Measurements from ENCODE around the gene OSER1. TPM values are rescaled to one million over a fixed set of nuclear protein-coding genes. Genes with fewer than 3 reads are reported as not detected.
A peak's percentile ranks its signal among the peaks of the same experiment; 100 is the strongest.

Gene OSER1
- total and polyA plus RNA-seq, 9 of the 15 experiments (the other 6 are each of a cell fraction or from before 2014, with no cell fraction given), result 15.5 to 57.3 (median 19.9) TPM

- TF ChIP-seq BACH1 (tag; IDR thresholded peaks at IDR 0.05), result no peak
Measured at GRCh38 chr20:44174996-44175765, 35.4 kb downstream of the OSER1 start (continued).

- no TSS peak for BruUV-seq (replicated peaks)
- FAIRE-seq, result no peak
Measured at GRCh38 chr20:44173846-44174245, 36.7 kb downstream of the OSER1 start.

More at GRCh38 chr20:44173846-44174245, 36.7 kb downstream of the OSER1 start:
- Histone ChIP-seq H3K27ac (ENCODE audit: extremely low read depth, low read depth, low read length) (no peak overlapping the region), H3K4me3 (no peak overlapping the region), H2AFZ (ENCODE audit: low read depth, low read length) (no peak overlapping the region), H3K79me2 (ENCODE audit: control insufficient read depth, insufficient read depth, low read length) (no peaks in the 10 kb centered on the region), H3K9ac (ENCODE audit: insufficient read depth in 1 of 2, low read depth in 2 of 2, low read length in 2 of 2) (no peak overlapping the region), H3K27me3 (ENCODE audit: control insufficient read depth in 2 of 2, insufficient read depth in 2 of 2, low read length in 2 of 2) (peaks cover 21 to 40% of the 10 kb centered on the region in 2 experiments), H4K20me1 (replicated peaks; ENCODE audit: control insufficient read depth, insufficient read depth, low read length) (no peaks in the 10 kb centered on the region), H3K36me3 (ENCODE audit: control insufficient read depth, insufficient read depth, low read length) (no peaks in the 10 kb centered on the region), H3K9me1 (ENCODE audit: control insufficient read depth, insufficient read depth, low read length) (no peaks in the 10 kb centered on the region), H3K9me3 (replicated peaks; ENCODE audit: control insufficient read depth, insufficient read depth, low read depth, low read length) (no peaks in the 10 kb centered on the region), H3K4me1 (replicated peaks in 1 of 2; ENCODE audit: control insufficient read depth in 2 of 2, insufficient read depth in 2 of 2, low read length in 2 of 2) (peaks cover 0 to 2% of the 10 kb centered on the region in 2 experiments; a peak in 1 of 5 replicates), H3K4me2 (ENCODE audit: insufficient read depth, low read length) (no peak overlapping the region)
- DNase-seq (ENCODE audit: extremely low read depth in 1 of 4, low spot score in 3 of 4) (no peak), ATAC-seq (no peak)
- 7% methylated on average over 6 of the region's 8 CpGs for WGBS (ENCODE audit: insufficient coverage, low coverage, missing lambda C conversion rate)
- TF ChIP-seq ZNF324 (CRISPR knock-in tag; IDR thresholded peaks at IDR 0.05) (no peak), ZFP36 (IDR thresholded peaks at IDR 0.05; ENCODE audit: low read depth, low read length, partially characterized antibody) (peak; percentile 52), TEAD4 (IDR thresholded peaks at IDR 0.05; ENCODE audit: low read length) (no peak), TEAD4 (CRISPR knock-in tag; IDR thresholded peaks at IDR 0.05; ENCODE audit: borderline replicate concordance) (no peak)
- ChIA-PET CTCF (ENCODE audit: low intra/inter-chr PET ratio) (interaction anchor here (0.6 kb wide), 1 partner anchor 12 kb away, joined by 3 read pairs; no protein-coding TSS in a partner anchor), POLR2A (no interaction called here)
- intact Hi-C loops (cut with micrococcal nuclease) (no loop called here), in situ Hi-C loops (cut with MboI) (no loop called here)
